ENCODE measurements around the gene PTGDS.

PTGDS gene

DNA sequence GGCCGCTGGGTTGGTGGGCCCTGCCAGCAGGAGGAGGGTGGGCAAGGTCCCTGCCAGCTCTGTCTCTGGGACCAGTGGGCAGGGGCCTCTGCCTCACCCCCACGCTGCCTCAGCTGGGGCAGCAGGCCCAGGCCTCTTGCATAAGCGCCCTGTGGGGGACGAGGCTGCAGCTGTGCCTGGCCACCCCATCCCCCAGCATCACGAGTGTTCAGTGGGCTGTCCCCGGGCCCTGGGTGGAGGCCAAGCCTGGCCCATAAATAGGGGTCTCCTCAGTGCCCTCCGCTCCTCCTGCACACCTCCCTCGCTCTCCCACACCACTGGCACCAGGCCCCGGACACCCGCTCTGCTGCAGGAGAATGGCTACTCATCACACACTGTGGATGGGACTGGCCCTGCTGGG, at the start of gene PTGDS:
Gene PTGDS (plus strand): TSS at position 282 of the 400 bp plus-strand sequence. CDS start 75 bp downstream, at position 357.
- no peak for DNase-seq

DNA sequence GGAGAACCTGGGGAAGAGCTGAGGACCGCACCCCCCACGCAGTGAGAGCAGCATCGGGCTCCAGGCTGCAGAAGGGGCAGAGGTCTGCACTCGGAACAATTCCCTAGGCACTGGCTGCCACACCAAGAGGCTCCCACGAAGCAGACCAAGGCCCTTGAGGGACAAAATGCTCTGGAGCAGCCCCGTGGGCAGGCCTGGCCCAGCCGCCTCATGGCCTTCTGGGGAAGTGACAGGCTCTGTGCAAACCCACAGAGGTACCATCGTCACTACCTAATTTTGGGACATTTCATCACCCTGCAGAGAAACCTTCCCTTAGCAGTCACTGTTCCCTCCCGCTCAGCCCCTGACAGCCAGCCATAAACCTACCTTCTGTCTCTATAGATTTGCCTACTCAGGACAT, 48.7 kb upstream of the PTGDS start:
- no peak for DNase-seq

DNA sequence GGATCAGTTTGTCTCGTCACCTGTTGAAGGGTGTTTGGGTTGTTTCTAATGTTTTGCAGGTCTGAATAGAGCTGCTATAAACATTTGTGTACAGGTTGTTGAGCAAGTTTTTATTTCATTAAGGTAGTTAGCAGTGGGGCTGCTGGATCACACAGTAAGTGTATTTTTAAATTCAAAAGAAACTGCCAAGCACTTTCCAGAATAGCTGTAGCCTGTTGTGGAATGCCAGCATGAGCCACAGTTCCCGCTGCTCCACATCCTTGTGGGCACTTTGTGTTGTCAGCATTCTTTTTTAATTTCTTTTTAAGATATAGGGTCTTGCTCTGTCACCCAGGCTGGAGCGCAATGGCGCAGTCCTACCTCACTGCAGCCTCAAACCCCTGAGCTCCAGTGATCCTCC, 47.3 kb upstream of the PTGDS start:
- DNase-seq = no peak

DNA sequence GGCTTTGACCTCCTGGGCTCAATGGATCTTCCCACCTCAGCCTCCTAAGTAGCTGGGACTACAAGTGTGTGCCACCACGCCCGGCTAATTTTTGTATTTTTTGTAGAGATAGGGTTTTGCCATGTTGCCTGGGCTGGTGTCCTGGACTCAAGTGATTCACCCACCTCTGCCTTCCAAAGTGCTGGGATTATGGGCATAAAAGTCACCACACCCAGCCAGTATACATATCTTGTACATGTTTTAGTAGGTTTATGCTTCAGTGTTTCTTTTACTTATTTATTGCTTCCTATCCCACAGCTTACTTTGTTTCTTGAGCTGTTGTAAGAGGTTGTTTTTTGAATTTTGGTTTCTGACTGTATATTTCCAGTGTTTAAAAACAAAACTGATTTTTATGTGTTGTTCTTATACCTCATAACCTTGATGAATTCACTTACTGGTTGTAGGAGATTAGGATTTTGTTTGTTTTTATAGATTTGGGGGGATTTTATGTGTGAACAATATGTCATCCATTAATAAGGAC, 45.6 kb upstream of the PTGDS start:
- DNase-seq = no peak

DNA sequence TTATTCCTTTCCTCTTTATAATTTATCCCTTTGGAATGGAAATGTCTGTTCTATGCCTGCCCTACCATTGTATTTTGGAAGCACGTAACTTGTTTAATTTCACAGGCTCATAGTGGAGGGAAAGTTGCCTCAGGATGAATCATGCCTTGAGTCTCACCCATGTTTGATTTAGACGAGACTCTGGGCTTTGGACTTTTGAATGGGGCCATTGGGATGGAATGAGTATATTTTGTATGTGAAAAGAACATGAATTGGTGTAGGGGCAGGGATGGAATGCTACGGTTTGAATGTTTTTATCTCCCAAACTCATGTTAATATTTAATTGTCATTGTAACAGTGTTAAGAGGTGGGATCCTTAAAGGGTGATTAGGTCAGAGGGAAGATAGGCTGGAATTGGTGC, 43.0 kb upstream of the PTGDS start:
- DNase-seq = no peak

DNA sequence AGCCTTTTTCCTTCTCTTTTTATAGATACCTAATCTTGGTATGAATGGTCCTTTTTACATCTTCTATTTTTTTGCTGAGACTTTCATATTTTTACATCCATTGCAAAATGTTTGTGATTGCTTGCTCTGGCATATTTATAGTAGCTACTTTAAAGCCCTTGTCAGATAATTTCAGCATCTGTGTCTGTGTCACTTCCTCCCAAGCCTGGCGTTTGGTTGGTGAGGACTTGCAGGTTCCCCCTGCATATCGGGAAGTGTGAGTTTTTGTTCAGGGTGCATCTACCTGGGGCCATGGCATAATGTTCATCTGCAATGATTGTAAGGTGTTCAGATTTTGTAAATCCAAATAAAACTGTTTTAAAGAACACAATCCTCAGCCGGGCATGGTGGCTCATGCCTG, 41.7 kb upstream of the PTGDS start:
- no peak for DNase-seq

DNA sequence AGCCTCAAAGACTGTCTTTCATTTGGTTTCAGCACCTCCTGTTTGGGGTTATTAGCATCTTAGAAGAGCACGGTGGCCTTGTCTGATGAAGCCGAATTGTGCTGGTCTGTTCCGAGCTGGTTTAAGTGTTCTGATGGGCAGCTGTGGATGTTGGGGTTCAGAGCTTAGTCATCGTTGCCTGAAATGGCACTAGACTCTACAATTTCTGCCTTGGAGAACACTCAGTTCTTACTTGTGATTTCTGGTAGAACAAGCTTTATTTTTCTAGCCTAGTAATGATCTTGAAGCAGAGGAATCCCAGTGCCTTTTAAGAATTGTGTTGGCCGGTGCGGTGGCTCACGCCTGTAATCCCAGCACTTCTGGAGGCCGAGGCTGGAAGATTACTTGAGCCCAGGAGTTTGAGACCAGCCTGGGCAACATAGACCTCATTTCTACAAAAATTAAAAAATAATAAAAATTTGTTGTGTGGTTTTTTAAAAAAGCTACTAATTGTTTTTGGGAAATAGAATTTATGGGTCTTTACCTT, 40.6 kb upstream of the PTGDS start:
- DNase-seq = no peak

DNA sequence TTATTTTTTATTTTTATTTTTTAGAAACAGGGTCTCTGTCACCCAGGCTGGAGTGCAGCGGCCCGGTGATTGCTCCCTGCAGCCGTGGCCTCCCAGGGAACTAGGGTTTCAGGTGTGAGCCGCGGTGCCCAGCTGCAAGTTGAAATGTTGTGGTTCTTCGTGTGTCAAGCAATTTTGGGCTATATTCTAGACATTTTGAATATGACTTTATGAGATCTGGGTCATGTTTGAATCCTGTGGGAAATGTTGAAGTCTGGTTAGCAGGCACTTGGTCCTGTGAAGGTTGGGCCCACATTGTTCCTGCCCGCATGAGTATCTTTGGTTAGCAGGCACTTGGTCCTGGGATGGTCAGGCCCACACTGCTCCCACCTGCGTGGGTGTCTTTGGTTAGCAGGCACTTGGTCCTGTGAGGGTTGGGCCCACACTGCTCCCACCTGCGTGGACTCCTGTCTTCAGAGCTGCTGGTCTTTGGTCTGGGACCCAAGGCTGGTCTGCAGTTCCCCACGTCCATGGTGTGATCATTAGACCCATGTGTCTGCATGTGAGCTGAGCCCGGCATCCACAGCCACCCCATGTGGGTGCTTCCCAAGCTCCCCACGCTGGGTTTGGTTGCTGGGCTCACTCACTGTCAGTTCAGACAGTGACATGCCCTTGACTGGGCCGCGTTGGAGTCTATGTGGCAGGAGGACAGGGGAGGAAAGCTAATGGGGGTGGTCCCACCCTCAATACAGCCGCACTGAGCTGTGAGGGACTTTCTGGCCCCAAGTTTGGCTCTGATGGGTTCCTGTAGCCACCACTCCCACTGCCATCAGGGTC, 39.9 kb upstream of the PTGDS start:
- no peak for DNase-seq

DNA sequence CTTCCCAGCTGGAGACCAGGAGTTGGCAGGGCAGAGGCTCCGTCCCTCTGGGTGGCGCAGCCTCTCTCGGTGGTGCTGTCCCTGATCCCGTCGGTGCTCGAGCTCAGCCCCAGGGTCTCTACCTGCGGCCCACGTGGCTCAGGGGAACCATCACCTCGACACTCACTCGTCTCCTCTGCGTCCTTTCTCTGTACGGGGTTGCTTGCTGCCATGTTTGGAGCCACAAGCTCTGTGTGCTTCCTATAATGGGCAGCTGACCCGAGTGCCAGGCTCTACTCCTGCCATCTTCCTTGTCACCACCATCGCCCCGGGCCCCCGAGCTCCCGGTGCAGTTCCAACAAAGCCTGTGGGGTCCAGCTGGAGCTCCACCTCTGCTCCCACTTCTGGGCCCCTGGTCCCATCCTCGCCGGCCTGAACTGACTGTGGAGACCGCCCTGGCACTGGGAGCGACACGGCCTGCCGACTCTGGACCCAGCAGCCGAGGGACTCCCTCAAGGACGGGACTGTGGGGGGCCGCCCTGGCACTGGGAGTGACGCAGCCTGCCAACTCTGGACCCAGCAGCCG, 37.8 kb upstream of the PTGDS start:
- DNase-seq = no peak

DNA sequence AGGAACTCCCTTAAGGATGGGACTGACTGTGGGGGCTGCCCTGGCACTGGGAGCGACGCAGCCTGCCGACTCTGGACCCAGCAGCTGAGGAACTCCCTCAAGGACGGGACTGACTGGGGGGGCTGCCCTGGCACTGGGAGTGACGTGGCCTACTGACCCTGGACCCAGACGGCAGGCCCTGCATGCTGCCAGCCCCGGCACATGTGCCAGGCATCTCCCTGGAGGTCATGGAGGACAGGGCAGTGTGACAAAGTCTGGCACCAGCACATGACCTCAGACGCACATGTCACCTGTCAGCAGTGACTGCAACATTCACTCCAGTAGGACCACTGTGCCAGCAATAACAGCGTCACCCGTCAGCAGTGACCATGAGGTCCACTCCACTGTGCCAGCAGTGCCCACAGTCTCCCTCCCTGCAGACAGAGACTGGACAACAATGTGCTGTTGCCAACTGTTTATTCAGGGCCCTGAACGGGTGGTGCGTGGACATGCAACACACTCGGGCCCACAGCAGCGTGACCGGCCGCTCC, 37.2 kb upstream of the PTGDS start:
- DNase-seq = no peak

DNA sequence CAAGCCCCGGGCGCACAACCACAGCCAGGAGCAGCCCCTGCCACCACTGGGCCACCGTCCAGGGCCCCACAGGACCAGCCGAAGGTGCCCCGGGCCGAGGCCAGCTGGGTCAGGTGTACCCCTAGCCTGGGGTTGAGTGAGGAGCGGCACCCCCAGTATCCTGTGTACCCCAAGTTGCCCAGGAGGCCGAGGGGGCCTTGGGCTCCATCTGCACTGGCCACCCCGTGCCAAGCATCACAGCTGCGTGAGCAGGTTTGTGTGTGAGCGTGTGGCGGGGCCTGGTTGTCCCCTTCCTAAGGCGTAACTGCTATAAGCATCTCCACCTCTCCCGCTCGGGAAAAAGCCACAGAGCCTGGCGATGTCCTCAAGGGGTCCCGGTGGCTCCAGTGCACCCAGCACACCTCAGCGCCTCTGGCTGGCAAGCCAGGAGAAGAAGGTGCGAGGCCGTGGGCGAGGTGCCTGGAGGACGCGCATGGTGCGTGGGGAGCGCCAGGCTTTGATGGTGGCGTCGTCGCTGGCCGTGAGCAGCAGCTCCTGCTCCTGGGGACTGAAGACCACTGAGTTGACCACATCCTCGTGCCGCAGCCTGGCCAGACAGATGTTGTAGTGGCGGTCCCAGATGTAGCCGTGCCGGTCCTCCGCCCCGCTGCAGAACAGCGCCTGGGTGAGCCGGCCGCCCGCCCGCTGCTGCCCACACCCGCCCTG, 36.6 kb upstream of the PTGDS start:
- no peak for DNase-seq

DNA sequence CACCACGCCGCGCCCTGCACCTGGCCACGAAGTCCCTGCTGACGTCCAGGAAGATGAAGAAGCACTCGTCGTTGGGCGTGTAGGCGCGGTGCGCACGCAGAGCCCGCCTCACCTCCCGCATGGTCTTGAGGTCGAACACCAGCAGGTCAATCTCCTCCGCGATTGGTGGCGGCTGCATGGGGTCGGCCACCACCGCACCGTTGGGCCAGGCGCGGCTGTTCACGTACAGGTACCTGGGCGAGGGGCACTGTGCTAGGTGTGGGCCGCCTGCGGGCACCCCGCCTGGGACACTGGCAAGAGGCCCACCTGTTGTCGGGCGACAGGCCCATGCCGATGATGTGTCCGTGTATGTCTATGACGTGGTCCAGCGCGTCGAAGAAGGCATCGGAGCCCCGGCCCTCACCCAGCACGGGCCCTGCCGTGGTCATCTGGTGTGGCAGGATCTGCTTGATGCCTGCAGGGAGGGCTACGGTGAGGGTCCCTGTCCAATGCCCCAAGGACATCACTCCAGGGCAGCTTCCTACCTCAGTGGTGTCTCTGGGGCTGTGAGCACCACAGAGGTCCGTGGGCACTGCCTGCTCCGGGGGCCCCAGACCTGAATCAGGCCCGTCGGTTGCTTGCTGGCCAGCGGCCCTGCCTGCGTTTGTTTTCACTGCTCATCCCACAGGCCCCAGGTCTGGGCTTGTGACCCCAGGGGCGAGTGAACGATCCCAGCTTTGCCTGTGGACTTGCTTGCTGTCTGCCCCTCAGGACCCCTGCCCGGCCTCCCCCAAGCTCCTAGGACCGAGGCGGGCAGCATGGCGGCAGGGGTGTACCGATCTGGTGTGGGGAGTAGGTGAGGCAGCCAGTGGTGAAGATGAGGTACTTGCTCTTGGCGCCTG, 35.8 kb upstream of the PTGDS start:
- DNase-seq = no peak

DNA sequence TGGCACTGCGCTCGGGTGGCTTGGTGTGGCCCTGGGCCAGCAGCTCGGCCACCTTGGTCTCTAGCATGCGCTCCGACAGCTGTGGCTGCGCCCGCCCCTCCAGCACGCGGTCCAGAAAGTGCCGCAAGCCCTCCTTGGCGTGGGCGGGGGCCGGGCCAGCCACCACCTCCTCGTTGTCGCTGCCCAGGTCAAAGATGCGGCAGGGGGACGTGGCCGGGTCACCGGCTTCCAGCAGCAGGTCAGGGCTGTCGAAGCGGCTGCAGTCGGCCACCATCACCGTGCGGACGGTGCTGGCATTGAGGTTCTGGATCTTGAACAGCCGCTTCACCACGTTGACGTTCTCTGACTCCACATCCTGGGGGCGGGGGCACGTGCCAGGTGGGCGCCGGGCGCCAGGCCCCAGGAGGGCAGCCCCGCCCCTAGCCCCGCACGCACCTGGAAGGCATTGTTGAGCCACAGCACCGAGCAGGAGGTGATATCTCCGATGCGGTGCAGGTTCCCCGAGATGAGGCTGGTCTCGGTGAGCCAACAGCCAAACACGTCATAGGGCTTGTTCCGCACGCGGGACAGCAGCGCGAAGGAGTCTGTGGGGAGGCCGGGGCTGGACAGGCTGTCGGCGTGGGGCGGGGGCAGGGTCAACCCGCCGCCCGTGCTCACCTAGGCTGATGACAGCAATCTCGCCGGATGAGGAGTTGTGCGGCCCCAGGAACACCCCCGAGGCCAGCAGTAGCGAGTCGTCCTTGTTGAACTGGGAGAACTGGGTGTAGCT, 35.0 kb upstream of the PTGDS start:
- no peak for DNase-seq

DNA sequence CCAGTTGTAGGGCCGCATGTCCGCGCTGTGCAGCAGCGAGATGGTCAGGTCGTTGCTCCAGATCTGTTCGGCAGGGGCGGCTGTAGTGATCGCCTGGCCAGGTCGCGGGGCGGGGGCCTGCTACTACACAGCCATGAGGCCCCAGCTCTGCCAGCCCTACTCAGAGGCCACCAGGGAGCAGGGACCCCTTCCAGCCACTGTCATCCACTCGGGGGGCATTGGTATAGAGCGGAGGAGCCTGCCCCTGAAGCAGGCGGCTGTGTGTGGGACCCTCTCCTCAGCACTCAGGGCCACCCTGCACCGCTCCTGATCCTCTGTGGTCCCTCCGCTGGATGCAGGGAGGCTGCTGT, 34.4 kb upstream of the PTGDS start:
- DNase-seq = no peak

DNA sequence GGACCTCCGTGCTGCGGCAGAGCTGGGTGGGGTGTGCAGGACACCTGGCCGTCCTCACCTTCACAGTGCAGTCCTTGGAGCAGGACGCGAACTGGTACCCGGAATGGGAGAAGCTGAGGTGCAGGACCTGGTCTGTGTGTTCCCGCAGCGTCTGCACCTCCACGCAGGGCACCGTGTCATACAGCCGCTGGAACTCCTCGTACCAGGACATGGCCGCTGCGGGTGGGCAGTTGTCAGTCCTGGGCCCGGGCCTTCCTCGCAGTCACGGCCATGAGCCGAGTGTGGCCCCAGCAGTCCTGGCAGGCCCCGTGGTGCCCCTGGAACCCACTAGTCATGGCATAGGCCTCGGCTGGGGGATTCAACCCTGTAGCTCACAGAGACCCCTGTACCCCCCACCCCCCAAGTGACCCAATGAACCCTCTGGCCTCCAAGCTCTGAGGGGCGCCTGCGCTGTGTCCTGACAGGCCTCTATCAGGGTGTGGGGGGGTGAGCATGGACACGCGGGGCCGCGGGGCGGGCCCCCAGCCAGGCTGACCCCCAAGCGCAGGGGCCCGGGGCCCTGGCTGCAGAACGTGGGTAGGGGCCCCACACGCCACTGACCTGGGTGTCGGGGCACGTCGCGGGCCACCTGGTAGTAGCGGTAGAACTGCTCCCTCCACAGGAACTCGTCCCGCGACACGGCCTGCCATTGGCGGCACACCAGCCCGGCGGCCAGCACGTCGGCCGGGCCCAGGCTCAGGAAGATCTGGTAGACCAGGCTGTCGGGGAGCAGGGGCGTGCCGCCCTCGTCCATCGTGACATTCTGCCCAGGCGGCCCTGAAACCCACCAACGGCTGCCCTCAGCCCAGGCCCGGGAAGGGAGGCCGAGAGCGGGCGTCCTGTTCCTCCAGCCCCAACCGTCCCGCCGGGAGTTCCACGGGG, 33.8 kb upstream of the PTGDS start:
- no peak for DNase-seq

DNA sequence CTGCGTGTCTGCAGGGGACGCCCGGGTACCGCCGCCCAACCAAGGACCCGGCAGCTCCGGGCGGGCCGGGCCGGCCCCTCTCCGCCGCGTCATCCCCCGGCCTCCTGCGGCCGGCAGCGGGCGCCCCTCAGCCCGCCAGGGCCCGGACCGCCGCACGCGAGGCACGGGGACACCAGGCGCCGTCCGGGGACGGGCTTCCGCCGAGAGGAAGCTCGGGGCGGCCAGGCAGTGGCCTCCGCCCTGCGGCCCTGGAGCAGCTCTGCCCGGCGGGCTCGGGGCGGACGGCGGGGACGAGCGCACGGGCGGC, 33.1 kb upstream of the PTGDS start:
- DNase-seq = no peak

DNA sequence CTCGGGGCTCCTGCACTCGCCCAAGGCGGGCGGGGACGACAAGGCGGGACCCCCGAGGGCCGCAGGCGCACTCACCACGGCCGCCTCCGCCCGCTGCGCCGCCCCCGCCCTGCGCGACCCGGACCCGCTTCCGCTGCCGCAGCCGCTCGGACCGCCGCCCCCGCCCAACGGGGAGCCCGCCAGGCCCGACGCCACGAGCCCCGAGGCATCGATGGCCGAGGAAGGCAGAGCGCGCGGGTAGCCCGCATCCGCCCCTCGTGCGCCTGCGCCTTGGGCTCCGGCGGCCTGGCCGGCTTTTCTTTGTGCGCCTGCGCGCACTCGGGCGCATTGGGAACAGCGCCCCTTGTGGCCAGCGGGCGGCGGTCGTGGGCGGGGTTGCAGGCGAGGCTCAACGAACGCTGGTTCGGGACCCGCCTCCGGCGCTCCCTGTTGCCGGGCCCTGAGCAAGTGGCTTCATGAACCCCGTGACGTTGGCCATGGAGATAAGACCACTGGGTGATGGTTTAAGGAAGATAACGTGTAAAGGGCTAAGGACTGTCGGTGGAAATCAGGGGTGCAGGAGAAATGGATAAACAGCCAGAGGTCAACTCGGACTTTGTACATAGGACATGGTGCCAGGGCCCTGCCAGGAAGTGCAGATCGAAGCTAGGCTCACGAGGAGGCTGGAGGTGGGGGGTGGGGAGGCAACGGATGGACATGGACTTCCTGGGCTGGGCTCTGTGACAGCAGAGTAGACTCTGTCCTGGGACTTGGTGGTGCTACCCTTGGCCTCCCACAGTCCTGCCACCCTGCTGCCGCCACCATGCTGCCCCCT, 32.6 kb upstream of the PTGDS start, which contains the start of the genes C8G and FBXW5:
Gene C8G (plus strand): TSS at position 725 of the 814 bp plus-strand sequence. CDS start 78 bp downstream, at position 803.
Gene FBXW5 (minus strand): TSS at position 220 of the 814 bp plus-strand sequence. CDS start 655 bp downstream, outside the sequence.
- DNase-seq = peak; percentile 89

DNA sequence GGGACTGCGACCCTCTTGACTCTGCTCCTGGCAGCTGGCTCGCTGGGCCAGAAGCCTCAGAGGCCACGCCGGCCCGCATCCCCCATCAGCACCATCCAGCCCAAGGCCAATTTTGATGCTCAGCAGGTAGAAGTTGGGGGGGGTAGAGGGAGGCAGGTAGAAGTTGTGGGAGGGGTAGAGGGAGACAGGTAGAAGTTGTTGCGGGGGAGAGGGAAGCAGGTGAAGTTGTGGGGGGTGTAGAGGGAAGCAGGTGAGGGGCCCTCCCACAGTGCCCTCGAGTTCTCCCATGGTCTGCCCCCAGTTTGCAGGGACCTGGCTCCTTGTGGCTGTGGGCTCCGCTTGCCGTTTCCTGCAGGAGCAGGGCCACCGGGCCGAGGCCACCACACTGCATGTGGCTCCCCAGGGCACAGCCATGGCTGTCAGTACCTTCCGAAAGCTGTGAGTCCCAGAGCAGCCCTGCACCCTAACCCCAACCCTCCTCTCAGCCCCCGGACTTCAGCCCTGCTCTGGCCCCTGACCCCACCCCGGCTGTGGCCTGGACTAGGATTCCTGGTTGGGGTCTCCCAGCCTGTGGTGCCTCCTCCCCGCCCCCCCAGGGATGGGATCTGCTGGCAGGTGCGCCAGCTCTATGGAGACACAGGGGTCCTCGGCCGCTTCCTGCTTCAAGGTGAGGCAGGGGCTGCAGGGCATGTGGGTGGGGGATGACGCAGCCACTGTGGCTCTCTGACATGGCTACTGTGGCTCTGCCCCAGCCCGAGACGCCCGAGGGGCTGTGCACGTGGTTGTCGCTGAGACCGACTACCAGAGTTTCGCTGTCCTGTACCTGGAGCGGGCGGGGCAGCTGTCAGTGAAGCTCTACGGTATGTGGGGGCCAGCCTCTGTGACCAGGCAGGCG, 31.7 kb upstream of the PTGDS start:
- no peak for DNase-seq

All from NCI-H1048 (cell line).